Left kidney (tissue), 2 donors: ENCODE measurements around the gene FADS6. TPM values are rescaled to one million over a fixed set of nuclear protein-coding genes. Genes with fewer than 3 reads are reported as not detected.

Source experiments
- DNase-seq: peaks from one replicate; pipeline ENCODE4 v3.0.0-alpha.2; 2013
- polyA plus RNA-seq: library from polyadenylated mRNA; unstranded; fragments of 120-200 nt; gene quantifications from one replicate; pipeline ENCODE4 v1.2.1, GENCODE V29; 2013; ENCODE audit not compliant: insufficient read length

FADS6 gene
- polyA plus RNA-seq, 1 donor = 0.80 TPM

- DNase-seq = no peak
Observed at GRCh38 chr17:74866198-74866835, 27.1 kb downstream of the FADS6 start.

GRCh38 chr17:74865504-74866197 lies 27.8 kb downstream of the FADS6 start:
- no peak for DNase-seq

DNA sequence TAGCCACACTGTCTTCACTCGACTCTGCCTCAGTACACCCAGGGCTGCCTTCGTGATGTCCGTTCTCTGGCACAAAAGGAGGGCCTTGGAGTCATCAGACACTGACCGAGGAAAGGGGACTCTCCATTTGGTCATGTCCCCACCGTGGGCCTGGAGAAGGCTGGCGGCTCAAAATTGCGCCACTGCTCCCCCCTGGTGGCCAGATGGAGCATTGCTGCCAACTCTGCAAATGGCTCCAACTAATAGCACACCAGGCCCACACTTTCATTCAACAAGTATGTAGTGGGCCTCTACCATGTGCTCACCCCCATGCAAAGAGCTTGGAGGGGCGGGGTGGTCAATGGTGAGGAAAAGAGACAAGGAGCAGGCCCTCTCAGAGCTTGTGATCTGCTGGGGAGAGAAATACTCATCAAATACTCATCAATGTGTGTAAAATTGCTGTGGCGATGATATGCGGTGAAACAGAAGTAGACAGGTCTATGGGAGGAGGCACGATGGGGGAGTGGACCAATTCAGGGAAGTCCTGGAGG lies 28.5 kb downstream of the FADS6 start:
- DNase-seq = peak; percentile 63

DNA sequence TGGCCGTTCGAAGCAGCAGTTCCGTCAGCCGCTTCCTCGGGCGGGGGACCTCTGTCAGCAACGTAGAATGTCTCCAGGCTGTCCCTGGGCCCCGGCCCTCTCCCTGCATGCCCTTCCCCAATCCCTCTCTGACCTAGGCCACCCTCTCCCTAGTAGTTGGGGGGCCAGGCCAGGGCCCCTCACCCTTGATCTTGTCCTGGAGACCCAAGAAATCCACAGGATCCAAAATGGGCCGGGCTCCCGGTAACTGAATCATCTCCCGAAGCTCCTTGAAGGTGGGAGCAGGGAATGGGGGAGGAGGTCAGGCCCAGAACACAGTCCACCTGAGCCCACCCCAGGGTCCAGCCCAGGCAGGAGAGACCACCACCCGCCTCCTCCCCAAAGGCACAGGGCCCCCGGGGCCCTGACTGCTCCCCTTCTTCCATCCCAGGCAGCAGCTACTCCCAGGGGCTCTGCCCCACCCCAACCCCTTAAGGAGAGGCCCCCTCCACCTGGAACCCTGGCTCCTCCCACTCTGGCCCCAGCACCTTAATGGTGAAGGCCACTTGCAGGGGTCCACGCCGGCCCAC lies 29.1 kb downstream of the FADS6 start:
- no peak for DNase-seq

DNA sequence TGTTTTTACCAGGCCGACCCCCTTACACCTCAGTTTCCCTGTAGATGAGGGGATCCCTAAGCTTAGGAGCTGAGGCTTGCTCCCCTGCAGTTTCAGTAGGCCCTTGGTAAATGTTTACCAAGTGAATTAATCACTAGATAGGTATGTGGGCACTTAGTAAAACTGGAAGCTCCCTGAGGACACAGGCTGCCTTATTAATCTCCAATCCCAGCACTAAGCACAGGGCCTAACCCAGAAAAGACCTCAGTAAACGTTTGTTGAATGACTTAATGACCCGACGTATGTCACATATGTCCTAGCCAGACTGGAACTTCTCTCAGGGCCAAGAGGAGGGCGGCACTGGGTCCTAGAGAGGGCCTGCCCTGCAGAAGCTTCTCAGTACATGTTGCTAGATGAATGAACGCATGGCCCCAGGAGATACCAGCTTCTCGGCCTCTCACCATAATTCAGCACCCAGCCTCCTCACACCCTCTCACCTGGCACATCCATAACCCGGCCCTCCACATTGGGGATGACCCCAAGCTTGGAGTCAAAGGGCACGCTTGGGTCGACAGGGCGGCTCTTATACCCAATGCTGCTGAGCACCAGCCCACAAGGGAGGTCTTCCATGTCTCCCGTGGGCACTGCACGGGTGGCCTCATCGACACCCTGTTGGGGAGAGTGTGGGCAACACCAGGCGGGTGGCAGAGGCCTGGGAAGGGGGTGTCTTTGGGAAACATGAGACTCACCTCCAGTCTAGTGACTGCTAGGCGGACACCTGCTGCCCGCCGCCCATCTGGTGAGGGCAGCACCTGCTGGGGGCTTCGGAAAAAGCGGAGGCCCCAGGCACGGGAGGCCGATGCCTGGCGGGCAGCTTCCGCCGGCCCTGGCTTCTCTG lies 29.8 kb downstream of the FADS6 start:
- no peak for DNase-seq

- DNase-seq = no peak
Observed at GRCh38 chr17:74862919-74863318, 30.5 kb downstream of the FADS6 start.

GRCh38 chr17:74862108-74862901 lies 31.1 kb downstream of the FADS6 start:
- DNase-seq = peak; percentile 71

- DNase-seq = no peak
Observed at GRCh38 chr17:74861662-74862107, 31.7 kb downstream of the FADS6 start.

GRCh38 chr17:74860872-74861661 lies 32.4 kb downstream of the FADS6 start:
- DNase-seq = no peak

DNA sequence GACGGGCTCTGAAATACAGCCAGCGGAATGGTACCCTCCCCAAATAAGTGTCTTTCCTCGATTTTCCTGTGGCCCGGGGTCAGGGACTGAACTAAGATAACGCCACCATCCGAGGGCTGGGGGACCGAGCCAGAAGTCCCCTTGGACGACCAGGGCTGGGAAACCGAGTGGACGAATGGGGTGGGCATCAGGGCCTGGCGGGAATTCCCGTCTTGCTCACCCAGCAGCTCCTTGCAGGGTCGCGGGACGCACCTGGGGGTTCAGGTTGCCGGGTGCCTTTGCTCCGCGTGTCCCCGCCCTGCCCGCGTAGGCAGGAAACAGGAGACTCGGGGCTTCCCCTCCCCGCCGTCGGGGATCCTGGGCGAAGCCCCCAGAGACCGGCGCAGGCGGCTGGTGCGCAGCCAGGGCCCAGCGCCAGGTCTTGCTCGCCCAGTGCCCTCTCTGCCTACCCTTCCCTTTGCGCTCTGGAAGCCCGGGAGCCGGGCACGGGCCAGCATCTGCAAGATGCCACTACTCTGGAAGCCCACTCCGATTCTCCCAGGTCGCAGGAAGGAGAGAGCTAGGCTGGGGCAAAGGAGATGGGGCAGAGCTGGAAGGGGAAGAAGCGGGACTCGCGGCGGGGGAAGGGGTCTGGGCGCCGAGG lies 33.1 kb downstream of the FADS6 start:
- no peak for DNase-seq

DNA sequence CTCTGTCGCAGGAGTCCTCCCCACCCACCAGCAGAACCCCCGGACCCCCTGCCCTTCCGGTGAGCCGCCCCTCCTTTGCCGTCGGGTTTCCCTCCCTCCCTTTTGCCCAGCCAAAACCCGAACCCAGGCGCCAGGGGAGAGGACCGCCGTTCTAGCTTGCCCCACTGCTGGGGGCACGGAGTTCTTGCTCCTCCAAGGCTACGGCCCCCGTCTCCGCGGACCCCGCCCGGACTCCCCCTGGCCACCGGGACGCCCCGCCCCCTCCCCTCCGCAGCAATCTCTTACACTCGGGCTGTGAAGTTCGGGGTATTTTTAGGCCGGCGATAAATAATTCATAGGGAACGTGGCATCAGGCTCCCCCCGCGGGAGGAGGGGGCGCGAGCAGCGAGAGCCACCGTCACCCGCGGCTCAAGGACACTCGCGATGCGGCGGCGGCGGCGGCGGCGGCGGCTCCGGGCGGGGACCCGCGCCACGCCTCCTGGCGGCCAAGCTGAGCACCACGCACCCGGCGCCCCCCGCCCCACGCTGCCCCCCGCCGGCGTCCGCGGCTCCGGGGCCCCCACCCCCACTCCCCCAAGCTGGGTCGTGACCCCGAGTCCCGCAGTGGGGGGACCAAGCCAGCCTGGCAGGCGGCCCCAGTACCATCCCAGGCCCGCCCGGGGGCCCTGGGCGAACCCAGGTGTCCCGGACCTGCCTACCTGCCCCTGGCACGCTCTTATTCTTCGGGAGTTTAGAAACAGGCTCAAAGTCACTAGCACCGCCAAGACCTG lies 33.8 kb downstream of the FADS6 start, which contains the start of gene GRIN2C:
TSS of gene GRIN2C (minus strand) at position 427 of the 770 bp plus-strand sequence. CDS start 4,793 bp downstream, outside the sequence.
- DNase-seq = no peak

GRCh38 chr17:74858672-74859458 lies 34.6 kb downstream of the FADS6 start:
- DNase-seq = no peak

- no peak for DNase-seq
Observed at GRCh38 chr17:74857191-74857590, 36.2 kb downstream of the FADS6 start.

DNA sequence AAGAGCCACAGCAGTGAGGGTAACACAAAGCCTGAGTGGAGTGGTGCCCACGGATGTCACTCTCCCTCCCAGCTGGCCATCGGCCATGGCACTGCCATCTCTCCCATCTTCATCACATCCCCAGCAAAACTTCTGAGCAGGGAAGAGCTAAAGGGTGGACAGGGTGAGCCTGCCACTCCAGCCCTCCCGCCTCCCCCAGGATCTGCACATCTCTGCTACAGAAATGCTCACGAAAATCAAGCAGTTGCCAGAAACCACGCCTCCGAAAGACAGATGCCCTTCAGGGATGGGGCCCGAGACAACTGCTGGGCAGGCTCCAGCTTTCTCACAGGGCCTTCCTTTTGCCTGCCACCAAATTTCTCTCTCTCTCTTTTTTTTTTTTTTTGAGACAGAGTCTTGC lies 37.3 kb downstream of the FADS6 start:
- DNase-seq = no peak

- no peak for DNase-seq
Observed at GRCh38 chr17:74855323-74855722, 38.1 kb downstream of the FADS6 start.

- no peak for DNase-seq
Observed at GRCh38 chr17:74854792-74855191, 38.6 kb downstream of the FADS6 start.

- DNase-seq = no peak
Observed at GRCh38 chr17:74853669-74854068, 39.8 kb downstream of the FADS6 start.

DNA sequence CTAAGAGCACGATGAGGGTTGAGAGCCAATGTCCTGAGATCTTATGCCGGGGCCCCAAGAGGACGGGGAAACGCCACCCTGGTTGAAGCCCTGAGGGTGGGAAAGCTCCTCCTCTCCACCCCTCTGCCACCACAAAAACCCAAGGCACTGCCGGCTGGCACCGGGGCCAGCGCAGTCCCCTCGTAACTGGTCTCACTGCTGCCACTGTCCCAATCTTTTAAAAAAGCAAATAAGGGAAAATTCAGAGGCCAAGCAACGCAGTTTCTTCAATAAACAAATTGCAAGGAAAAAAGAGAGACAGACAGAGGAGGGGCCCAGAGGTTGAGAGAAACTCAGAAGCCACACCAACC lies 40.4 kb downstream of the FADS6 start:
- no peak for DNase-seq
